ENCODE data around the gene INPP5F.

Gene INPP5F, protein sequence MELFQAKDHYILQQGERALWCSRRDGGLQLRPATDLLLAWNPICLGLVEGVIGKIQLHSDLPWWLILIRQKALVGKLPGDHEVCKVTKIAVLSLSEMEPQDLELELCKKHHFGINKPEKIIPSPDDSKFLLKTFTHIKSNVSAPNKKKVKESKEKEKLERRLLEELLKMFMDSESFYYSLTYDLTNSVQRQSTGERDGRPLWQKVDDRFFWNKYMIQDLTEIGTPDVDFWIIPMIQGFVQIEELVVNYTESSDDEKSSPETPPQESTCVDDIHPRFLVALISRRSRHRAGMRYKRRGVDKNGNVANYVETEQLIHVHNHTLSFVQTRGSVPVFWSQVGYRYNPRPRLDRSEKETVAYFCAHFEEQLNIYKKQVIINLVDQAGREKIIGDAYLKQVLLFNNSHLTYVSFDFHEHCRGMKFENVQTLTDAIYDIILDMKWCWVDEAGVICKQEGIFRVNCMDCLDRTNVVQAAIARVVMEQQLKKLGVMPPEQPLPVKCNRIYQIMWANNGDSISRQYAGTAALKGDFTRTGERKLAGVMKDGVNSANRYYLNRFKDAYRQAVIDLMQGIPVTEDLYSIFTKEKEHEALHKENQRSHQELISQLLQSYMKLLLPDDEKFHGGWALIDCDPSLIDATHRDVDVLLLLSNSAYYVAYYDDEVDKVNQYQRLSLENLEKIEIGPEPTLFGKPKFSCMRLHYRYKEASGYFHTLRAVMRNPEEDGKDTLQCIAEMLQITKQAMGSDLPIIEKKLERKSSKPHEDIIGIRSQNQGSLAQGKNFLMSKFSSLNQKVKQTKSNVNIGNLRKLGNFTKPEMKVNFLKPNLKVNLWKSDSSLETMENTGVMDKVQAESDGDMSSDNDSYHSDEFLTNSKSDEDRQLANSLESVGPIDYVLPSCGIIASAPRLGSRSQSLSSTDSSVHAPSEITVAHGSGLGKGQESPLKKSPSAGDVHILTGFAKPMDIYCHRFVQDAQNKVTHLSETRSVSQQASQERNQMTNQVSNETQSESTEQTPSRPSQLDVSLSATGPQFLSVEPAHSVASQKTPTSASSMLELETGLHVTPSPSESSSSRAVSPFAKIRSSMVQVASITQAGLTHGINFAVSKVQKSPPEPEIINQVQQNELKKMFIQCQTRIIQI

DNA sequence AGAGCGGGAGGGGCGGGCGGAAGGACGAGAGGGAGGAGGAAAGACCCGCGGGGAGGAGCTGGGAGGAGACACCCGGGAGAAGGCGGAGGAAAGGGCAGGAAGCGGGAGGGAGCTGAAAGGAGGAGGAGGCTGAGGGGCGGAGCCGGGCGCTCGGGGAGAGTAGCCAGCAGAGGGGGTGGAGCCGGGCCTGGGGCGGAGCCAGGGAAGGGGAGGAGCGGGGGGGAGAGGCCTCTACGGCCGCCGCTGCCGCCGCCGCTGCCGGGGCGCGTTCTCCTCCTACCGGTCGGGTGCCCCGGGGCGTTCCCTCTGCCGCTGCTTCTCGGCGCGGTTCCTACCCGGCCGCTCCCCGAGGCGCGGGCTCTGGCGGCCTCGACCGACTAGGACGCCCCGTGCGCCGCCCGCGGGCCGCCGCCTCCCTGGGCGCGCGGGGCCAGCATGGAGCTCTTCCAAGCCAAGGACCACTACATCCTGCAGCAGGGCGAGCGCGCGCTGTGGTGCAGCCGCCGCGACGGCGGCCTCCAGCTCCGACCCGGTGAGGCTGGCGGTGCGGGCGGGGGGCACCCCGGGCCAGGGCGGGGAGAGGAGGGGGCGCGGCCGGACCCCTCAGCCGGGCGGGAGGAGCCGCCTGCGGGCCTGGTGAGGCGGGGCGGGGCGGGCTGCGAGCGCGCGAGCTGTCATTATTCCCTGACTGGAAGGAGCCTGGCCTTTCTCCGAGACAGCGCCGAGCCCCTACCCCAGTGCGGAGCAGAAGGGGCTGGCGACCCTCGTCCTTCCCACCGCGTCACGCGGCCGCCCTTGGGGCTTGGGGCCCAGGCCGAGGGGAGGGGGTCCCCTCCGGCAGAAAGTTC lies at the start of gene INPP5F:
INPP5F (plus strand) TSS at position 223 of the 848 bp plus-strand sequence; CDS start at position 436, 213 bp downstream.
- peak; percentile 13 for FAIRE-seq
- peak; percentile 94 for DNase-seq (ENCODE audit: insufficient read length, low spot score)

DNA sequence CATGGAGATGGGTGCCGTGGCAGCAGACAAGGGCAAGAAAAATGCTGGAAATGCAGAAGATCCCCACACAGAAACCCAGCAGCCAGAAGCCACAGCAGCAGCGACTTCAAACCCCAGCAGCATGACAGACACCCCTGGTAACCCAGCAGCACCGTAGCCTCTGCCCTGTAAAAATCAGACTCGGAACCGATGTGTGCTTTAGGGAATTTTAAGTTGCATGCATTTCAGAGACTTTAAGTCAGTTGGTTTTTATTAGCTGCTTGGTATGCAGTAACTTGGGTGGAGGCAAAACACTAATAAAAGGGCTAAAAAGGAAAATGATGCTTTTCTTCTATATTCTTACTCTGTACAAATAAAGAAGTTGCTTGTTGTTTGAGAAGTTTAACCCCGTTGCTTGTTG lies 48.7 kb upstream of the INPP5F start:
- no peak for DNase-seq (ENCODE audit: insufficient read length, low spot score)
- FAIRE-seq = no peak

DNA sequence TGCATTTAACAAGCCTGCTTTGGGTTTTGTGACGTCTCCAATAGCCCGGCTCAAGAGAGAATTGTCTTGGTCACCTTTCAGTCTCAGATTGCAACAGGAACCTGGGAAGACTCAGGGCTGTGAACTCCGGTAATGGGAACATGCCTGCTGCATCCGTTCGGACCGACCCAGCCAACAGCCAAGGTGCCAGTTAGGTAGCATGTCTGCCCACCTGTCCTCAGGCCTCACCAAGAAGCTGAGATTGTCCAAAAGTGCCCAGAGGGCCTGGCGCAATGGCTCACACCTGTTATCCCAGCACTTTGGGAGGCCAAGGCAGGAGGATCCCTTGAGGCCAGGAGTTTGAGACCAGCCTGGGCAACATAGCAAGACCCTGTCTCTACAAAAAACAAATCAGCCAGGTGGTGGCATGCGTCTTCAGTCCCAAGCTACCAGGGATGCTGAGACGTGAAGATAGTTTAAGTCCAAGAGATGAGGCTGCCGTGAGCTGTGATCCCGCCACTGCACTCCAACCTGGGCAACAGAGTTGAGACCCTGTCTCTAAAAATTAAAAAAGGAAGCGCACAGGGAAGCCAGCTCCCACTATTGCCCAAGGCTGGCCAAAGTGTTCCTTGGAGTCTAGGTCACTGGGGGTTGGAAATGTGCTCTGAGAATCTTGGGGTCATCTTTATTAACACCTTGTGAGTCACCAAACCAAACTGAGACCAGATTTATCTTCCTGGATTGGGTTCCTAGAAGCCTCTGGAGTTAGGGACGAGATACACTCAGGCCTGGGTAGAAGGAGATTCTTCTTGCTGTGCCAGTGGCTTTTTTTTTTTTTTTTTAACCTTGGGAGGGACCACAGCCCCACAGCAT lies 47.7 kb upstream of the INPP5F start:
- no peak for DNase-seq (ENCODE audit: insufficient read length, low spot score)
- no peak for FAIRE-seq

DNA sequence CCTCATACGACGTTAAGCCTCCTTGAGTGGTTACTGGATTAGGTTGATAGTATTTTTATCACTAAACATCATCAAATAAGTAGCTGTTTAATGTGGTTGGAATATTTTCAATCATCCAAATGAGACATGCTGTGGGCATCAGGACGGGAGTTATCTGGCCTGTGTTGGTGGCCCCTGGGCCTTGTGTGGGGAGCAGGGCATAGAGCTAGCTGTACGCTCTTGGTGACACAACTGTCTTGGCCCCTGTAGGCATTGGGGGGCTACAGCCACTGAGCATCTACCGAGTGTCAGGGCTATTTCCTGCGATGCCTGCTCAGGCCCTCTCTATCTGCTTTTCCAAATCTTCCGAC lies 46.4 kb upstream of the INPP5F start:
- DNase-seq (ENCODE audit: insufficient read length, low spot score) (no peak), FAIRE-seq (no peak)

DNA sequence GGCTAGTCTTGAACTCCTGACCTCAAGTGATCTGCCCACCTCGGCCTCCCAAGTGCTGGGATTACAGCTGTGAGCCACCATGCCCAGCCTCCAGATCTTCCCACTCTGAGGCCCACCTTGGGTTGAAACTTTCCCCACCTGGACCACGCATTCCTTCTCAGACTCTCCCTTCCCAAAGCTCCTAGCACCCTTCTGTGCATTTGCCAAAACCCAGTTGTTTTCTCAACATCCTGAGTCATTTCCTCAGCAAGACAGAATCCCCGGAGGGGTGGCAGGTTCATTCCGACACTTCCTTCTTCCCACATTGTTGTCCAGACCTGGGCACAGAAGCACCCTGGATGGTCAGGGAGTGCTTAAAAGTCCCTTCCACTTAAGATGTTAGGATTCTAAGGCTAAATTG lies 45.8 kb upstream of the INPP5F start:
- DNase-seq (ENCODE audit: insufficient read length, low spot score) = peak; percentile 34
- no peak for FAIRE-seq

DNA sequence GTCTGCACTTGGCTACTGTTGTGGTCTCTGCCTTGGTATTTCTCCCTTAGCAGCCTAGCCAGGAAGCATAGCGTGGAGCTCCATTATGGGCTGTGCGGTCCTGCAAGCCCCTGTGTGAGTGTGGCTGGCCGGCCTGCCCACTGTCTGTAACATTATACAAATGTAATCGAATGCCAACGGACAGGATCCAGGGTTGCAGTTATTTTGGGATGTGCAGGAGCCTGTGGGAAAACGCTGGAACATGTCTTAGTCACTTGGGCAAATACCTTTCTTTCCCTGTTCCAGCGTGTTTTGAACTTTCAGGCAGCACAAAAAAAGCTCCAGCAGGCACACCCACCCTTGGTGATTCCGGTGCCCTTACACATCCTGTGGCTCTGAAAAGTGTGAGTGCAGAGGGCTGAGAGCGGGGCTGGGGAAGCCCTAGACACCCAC lies 45.2 kb upstream of the INPP5F start:
- FAIRE-seq = no peak

DNA sequence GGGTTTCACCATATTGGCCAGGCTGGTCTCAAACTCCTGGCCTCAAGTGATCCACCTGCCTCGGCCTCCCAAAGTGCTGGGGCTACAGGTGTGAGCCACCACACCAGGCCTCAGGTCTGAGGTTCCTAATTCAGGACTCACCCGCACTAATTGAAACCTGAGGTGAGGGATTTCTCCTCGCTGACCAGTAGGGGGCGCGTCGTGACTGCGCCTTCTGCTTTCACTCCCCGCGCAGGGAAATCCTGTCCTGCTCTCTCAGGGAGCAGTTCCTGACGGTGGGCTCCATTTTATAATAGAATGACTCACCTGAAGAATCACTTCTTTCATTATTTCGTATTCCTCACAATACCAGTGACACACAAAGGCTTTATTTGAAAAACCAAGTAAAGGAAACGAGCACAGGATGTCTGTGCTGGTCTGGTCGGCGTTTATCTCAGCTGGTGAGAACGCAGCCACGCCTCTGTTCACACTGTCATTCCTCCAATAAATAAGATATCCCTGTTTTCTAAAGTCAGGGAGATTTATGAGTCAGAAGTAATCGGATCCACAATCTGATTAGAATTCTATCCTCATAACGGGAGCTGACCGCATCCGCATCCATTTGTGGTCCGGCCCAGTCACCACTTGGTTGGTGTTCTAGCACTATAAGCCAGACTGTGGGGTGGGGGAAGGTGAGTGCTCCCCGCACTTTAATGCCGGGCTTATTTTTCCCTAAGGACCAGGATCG lies 39.2 kb upstream of the INPP5F start:
- FAIRE-seq (no peak), DNase-seq (ENCODE audit: insufficient read length, low spot score) (peak; percentile 76)

More for the DNA sequence above, 45.2 kb upstream of the INPP5F start:
- DNase-seq (ENCODE audit: insufficient read length, low spot score) = no peak

DNA sequence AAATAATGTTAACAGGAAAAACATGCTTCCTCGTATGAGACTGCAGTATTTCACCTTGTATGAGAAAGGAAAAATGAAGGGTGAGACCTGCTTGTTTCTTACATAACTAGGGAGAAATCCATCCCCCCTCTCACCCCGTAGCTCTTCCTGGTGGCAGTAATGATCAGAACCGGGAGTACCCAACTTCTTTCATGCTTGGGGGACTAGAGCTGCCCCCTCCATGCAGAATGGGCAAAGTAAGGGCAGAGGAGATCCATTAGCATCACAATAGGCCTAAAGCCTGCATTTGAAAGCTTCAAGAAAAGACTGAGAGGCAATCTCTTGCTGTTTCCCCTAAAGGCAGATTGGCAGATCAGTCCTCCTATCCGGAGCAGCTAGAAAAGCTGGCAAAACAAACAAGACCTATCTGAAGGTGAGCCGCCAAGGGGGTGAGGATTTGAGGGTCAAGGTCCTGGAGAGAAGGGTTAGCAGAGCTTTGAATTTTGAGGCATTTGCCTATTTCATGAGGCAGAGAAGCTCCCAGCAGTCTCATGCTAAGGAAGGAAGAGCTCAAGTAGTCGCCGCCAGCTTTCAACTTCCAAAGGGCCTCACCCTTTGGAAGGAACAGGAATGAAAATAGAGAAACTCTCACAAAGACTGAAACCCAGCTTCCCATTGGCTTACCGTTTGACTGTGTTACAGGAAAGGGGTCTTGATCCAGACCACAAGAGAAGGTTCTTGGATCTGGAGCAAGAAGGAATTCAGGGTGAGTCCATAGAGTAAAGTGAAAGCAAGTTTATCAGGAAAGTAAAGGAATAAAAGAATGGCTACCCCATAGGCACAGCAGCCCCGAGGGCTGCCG lies 38.4 kb upstream of the INPP5F start:
- FAIRE-seq (no peak), DNase-seq (ENCODE audit: insufficient read length, low spot score) (no peak)

DNA sequence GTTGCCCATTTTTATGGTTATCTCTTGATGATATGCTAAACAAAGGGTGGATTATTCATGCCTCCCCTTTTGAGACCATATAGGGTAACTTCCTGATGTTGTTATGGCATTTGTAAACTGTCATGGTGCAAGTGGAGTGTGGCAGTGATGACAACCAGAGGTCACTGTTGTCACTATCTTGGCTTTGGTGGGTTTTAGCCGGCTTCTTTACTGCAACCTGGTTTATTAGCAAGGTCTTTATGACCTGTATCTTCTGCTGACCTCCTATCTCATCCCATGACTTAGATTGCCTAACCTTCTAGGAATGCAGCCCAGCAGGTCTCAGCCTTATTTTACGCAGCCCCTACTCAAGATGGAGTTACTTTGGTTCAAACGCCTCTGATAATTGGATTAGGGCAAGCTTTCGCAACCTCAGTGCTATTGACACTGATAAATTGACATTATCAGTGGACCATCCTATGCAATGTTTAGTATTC lies 37.8 kb upstream of the INPP5F start:
- DNase-seq (ENCODE audit: insufficient read length, low spot score) (no peak), FAIRE-seq (no peak)

DNA sequence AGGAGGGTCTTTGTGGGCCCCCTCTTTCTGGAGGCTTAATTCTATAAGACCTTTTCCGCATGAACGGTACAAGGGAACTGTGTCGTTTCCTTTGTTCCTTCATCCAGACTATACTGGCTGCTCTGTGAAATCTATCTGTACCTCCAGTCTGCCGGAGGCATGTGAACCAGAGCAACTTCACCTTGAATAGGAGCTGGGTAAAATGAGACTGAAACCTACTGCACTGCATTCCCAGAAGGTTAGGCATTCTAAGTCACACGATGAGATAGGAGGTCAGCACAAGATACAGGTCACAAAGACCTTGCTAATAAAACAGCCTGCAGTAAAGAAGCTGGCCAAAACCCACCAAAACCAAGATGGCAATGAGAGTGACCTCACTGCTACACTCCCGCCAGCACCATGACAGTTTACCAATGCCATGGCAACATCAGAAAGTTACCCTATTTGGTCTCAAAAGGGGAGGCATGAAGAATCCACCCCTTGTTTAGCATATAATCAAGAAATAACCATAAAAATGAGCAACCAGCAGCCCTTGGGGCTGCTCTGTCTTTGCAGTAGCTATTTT lies 36.8 kb upstream of the INPP5F start:
- FAIRE-seq (no peak), DNase-seq (ENCODE audit: insufficient read length, low spot score) (no peak)

DNA sequence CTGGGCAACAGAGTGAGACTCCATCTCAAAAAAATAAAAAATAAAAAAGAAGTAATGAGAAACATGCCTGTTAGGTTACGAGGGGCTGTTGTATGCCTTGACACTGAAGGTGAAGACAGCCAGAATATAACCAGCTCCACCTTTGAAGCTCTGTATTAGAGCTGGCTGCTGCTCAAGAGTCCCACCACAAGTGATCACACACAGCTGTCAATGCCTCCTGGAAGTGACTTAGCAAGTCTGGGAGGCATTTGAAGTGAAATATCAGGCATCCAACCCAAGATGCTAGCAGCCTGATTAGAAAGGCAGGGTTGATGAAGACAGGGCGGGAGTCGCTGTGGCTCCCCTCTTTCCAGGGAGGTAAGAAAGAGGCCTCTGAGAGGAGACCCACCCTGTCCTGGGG lies 34.1 kb upstream of the INPP5F start:
- no peak for FAIRE-seq
- DNase-seq (ENCODE audit: insufficient read length, low spot score) = no peak

DNA sequence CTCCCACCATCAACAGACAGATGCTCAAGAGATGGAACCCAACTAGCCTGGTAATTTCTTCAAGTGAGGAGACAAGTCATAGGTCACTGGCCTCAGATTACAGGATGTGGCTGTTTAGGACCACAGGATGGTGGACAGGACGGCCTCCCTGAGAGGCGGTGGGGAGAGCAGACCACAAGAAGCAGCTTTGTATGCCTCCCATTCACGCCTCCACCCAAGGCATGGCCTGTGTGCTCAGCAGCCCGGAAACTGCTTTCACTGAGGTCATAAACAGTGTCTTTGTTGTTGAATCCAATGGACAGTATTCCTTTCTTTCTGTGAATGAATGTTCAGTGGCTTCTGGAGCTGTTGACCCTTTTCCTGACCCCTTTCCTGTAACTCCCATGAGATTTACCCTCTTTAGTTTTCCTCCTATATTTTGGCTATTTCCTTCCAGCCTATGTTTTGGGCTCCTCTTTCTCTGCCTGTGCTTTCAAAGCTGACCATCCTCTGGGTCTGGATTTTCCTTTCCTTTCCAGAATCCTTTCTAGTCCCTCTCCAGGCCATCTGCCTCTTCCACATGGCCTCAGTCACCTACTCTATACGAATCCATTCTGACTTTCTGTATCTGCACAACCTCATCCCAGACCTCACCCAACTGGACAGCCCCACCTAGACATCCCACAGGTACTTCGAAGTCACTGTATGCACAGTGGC lies 32.4 kb upstream of the INPP5F start:
- DNase-seq (ENCODE audit: insufficient read length, low spot score) = no peak
- FAIRE-seq = no peak

DNA sequence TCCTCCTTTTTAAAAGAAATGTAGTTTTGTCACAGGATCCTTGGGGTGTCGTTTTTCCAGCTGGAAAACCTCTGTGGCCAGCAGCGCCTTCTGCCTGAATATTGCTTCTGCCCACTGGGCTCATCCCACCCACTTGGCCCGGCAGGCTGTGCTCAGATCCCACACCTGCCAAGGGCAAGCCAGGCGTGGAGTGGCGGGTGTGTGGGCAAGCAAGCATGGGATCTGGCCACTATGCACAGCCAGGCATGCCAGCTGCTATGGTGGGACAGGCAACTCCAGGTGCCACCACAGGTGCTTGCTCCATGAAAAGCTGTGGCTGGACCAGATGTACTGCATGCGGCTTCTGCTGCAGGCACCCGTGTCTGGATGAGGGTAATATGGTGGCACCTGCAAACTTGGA lies 31.2 kb upstream of the INPP5F start:
- DNase-seq (ENCODE audit: insufficient read length, low spot score) (no peak), FAIRE-seq (no peak)

DNA sequence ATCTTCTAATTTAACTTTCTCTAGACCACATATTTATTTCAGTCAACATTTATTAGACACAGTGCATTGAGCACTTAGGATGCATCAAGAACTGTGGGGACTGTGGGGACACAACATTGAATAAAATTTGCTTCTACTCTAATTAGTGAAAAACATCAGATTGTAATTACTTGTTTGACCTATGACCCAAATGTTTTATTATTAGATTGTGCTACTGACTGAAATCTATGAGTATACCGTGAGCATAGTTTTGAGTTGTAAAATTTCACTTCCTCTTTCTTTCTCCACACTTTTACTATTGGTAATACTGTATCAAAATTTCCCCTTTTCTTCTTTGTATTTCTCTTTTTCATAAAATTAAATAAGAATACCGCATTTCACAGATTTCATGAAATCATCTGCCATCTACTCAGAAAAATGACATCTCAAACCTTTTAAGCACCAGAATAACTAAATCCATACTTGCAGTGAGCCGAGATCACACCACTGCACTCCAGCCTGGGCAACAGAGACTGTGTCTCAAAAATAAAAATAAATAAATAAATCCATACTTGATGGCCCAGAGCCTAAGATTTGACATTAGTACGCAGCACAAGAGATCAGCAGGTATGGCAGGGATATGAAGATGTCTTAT lies 25.4 kb upstream of the INPP5F start:
- DNase-seq (ENCODE audit: insufficient read length, low spot score) = no peak

DNA sequence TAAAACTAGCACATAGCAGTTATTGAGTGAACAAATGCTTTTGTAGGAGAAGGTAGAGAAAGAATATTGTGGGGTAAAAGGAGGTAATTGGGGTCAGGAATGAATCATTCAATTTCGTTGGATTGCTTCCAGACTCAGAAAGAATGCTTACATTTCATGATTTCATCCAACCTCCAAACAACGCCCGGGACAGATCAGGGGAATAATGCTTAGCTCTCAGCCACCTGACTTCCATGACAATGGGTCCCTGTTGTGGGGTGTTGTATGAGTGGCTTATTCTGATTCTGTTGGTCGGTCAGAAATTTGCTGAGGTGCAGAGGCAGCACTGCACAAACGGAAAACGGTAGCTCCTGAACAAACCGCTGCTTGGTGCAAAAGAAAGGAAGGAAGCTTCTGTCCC lies 24.0 kb upstream of the INPP5F start:
- DNase-seq (ENCODE audit: insufficient read length, low spot score) (no peak), FAIRE-seq (no peak)

More for the DNA sequence above, 25.4 kb upstream of the INPP5F start:
- FAIRE-seq = no peak

DNA sequence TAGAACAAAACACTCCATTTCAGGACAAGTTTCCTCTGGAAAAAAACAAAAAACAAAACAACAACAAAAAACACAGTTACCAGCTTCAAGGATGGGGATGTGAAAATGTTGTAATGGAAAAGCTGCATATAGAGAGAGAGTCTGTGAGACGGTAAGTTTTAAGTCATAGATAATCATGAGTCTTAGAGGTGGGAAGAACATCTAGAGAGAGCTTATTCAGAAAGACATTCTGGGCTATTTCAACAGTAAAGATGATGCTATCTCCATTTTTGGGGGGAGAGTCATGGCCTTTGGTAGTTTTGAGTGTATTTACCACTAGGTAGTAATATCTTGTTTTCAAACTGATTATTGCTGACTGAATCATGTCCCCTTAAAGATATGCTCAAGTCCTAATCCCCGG lies 23.3 kb upstream of the INPP5F start:
- DNase-seq (ENCODE audit: insufficient read length, low spot score) (no peak), FAIRE-seq (no peak)

Data from HTR-8/SVneo (cell line).